Thyroid gland (tissue), 4 donors: Measurements from ENCODE around the gene CNTFR. TPM values are rescaled to one million over a fixed set of nuclear protein-coding genes. Genes with fewer than 3 reads are reported as not detected.

Experiments used
- DNase-seq, 2 donors: peaks; one replicate each; pipeline ENCODE4 v3.0.0-alpha.2; 2019
- H3K27ac ChIP-seq, 3 donors: fragments of 200-600 bp; sonication (generic); 1 replicate in 2 of 3; 2 replicates in 1 of 3; pipeline ENCODE4 v1.5.1; 2016 to 2019; ENCODE audit warnings: mild to moderate bottlenecking in 1 of 3, moderate library complexity in 1 of 3
- H3K27me3 ChIP-seq: fragments of 200-600 bp; sonication (generic); one replicate; pipeline ENCODE4 v1.5.1; 2019
- H3K36me3 ChIP-seq, 2 donors: fragments of 200-600 bp; sonication (generic); one replicate each; pipeline ENCODE4 v1.5.1; 2016 to 2019
- H3K4me1 ChIP-seq, 2 donors: fragments of 200-600 bp; sonication (generic); one replicate each; pipeline ENCODE4 v1.5.1; 2017 to 2019
- H3K4me3 ChIP-seq, 3 donors: fragments of 200-600 bp; sonication (generic); replicated peaks in 1 of 3; 1 replicate in 2 of 3; 2 replicates in 1 of 3; pipeline ENCODE4 v1.5.1; 2016; ENCODE audit warnings: mild to moderate bottlenecking in 1 of 3
- H3K9me3 ChIP-seq: fragments of 200-600 bp; sonication (generic); one replicate; pipeline ENCODE4 v1.5.1; 2017
- POLR2A ChIP-seq, 2 donors: fragments of 450-650 bp; IDR thresholded peaks; one replicate each; pipeline ENCODE4 v1.6.1; 2017; ENCODE audit warnings: antibody characterized with exemption in 2 of 2, mild to moderate bottlenecking in 2 of 2, moderate library complexity in 1 of 2
- WGBS, 2 donors: methylation state at CpG; one replicate each; pipeline ENCODE4 v1.1.5; 2017; 5-methylcytosine and 5-hydroxymethylcytosine counted together
- intact Hi-C: fragments of 100-400 bp; cut with DNase I; formaldehyde crosslinking; loops from one replicate; pipeline ENCODE4 v1.15.1; 2023
- total RNA-seq, 4 donors: library from RNA; depleted of rRNA; stranded (reverse); fragments of >200 nt; gene quantifications; one replicate each; pipeline ENCODE4 v1.2.3, GENCODE V29; 2016
- TF ChIP-seq, protein P1 (sequence below), 6 experiments: fragments of 200-600 bp in 3 of 6; fragments of 450-650 bp in 3 of 6; sonication (generic) in 3 of 6; IDR thresholded peaks; one replicate each; pipeline ENCODE4 v1.5.1; 2016 to 2019; ENCODE audit warnings: antibody characterized with exemption in 6 of 6, mild to moderate bottlenecking in 2 of 6, inconsistent platforms in 1 of 6, moderate library complexity in 1 of 6

The CNTFR gene
- total RNA-seq, 4 donors from 2014 or later, result 8.6 to 17.3 (median 14.1) TPM

GRCh38 chr9:34518110-34518616 lies 71.4 kb downstream of the CNTFR start:
- no peaks in the 10 kb centered on the region for H3K9me3 ChIP-seq
- no peak overlapping the region for H3K27ac ChIP-seq
- H3K36me3 ChIP-seq, result no peaks in the 10 kb centered on the region
- no peak overlapping the region for H3K4me3 ChIP-seq
- 80 to 92% methylated on average over 6 of the region's 6 CpGs for WGBS, 2 donors
- TF ChIP-seq, protein P1, sequence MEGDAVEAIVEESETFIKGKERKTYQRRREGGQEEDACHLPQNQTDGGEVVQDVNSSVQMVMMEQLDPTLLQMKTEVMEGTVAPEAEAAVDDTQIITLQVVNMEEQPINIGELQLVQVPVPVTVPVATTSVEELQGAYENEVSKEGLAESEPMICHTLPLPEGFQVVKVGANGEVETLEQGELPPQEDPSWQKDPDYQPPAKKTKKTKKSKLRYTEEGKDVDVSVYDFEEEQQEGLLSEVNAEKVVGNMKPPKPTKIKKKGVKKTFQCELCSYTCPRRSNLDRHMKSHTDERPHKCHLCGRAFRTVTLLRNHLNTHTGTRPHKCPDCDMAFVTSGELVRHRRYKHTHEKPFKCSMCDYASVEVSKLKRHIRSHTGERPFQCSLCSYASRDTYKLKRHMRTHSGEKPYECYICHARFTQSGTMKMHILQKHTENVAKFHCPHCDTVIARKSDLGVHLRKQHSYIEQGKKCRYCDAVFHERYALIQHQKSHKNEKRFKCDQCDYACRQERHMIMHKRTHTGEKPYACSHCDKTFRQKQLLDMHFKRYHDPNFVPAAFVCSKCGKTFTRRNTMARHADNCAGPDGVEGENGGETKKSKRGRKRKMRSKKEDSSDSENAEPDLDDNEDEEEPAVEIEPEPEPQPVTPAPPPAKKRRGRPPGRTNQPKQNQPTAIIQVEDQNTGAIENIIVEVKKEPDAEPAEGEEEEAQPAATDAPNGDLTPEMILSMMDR (IDR thresholded peaks at IDR 0.05), result no peak
- TF ChIP-seq POLR2A (IDR thresholded peaks at IDR 0.05), result no peak
- H3K27me3 ChIP-seq, result no peaks in the 10 kb centered on the region
- no peak for DNase-seq
- peaks cover under 1 to 5% of the 10 kb centered on the region in 2 donors for H3K4me1 ChIP-seq
- intact Hi-C loops, result no loop called here

DNA sequence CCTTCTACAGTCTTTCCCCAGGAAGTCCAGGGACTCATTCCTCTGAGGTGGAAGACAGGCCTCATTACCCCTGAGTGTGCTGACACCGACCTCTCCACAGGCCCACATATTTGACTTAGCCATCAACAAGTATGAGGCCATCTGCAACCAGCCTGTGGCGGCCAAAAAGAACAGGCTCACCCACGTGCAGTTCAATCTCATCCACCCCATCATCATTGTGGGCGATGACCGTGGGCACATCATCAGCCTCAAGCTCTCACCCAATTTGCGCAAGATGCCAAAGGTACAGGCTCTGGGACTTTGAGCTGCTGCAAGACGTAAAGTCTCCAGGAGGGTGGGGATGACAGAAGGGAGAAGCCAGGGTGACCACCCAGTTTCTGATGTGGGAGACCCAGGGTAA lies 72.3 kb downstream of the CNTFR start:
- intact Hi-C loops, result no loop called here
- no peak for DNase-seq
- H3K4me3 ChIP-seq, result no peak overlapping the region

DNA sequence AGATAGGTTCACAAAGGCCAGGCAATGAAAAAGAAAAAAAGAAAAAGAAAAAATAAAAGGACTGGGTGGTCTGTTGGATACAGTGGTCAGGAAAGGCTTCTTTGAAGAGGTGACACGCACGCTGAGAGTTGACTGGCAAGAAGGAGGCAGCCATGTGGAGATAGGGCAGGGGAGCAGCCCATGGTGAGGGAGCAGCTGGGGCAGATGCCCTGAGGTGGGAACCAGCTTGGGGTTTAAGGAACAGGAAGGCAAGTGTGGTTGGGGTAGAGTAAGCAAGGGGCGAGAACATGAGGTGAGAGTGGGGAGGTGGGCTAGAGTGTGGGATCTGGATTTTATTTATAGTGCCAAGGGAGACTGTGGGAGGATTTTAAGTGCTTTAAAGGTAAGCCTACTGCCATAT lies 73.6 kb downstream of the CNTFR start:
- no peak for TF ChIP-seq POLR2A (IDR thresholded peaks at IDR 0.05)
- TF ChIP-seq, protein P1 (IDR thresholded peaks at IDR 0.05), result no peak
- intact Hi-C loops, result no loop called here
- H3K27me3 ChIP-seq, result no peaks in the 10 kb centered on the region
- DNase-seq, result no peak
- 88 to 92% methylated on average over 3 of the region's 3 CpGs for WGBS, 2 donors
- H3K4me3 ChIP-seq, result no peak overlapping the region
- H3K4me1 ChIP-seq, result no peaks in the 10 kb centered on the region
- no peaks in the 10 kb centered on the region for H3K36me3 ChIP-seq
- H3K9me3 ChIP-seq, result no peaks in the 10 kb centered on the region
- H3K27ac ChIP-seq, result no peak overlapping the region

More for the DNA sequence above, 72.3 kb downstream of the CNTFR start:
- H3K36me3 ChIP-seq, result no peaks in the 10 kb centered on the region
- 76 to 92% methylated on average over 5 to 7 of the region's 7 CpGs for WGBS, 2 donors
- H3K9me3 ChIP-seq, result no peaks in the 10 kb centered on the region
- no peak overlapping the region for H3K27ac ChIP-seq
- H3K27me3 ChIP-seq, result no peaks in the 10 kb centered on the region
- peaks cover 0 to under 1% of the 10 kb centered on the region in 2 donors for H3K4me1 ChIP-seq
- TF ChIP-seq, protein P1 (IDR thresholded peaks at IDR 0.05), result no peak
- no peak for TF ChIP-seq POLR2A (IDR thresholded peaks at IDR 0.05)

- intact Hi-C loops, result no loop called here
- WGBS, 2 donors, result 92 to 97% methylated on average over 3 of the region's 3 CpGs
These were observed 74.7 kb downstream of the CNTFR start for GRCh38 chr9:34514816-34515215.

GRCh38 chr9:34514401-34514800 lies 75.1 kb downstream of the CNTFR start:
- H3K27me3 ChIP-seq, result no peaks in the 10 kb centered on the region
- intact Hi-C loops, result no loop called here
- H3K4me1 ChIP-seq, result no peaks in the 10 kb centered on the region
- H3K36me3 ChIP-seq, result no peaks in the 10 kb centered on the region
- TF ChIP-seq, protein P1 (IDR thresholded peaks at IDR 0.05), result no peak
- TF ChIP-seq POLR2A (IDR thresholded peaks at IDR 0.05), result no peak
- no peak for DNase-seq
- no peak overlapping the region for H3K4me3 ChIP-seq
- H3K9me3 ChIP-seq, result no peaks in the 10 kb centered on the region
- no peak overlapping the region for H3K27ac ChIP-seq
- 91% methylated on average over 8 of the region's 8 CpGs for WGBS, 2 donors

More at GRCh38 chr9:34514816-34515215, 74.7 kb downstream of the CNTFR start:
- no peak for TF ChIP-seq POLR2A (IDR thresholded peaks at IDR 0.05)
- TF ChIP-seq, protein P1 (IDR thresholded peaks at IDR 0.05), result no peak
- Histone ChIP-seq H3K9me3 (no peaks in the 10 kb centered on the region), H3K36me3 (no peaks in the 10 kb centered on the region), H3K27ac (no peak overlapping the region), H3K4me1 (no peaks in the 10 kb centered on the region), H3K27me3 (no peaks in the 10 kb centered on the region), H3K4me3 (no peak overlapping the region)
- no peak for DNase-seq
